H1 (cell line): ENCODE data around the gene NFASC. TPM values are rescaled to one million over a fixed set of nuclear protein-coding genes. Genes with fewer than 3 reads are reported as not detected.

Source experiments
- CTCF ChIA-PET: fragments of 300-600 bp; sonication (Branson Sonifier 250); formaldehyde crosslinking; loops from one replicate; lab custom pipeline; 2021; ENCODE audit not compliant: partially characterized antibody; lab: Charles Lee
- POLR2A ChIA-PET: fragments of 300-600 bp; sonication (Branson Sonifier 250); formaldehyde crosslinking; loops from one replicate; lab custom pipeline; 2021; ENCODE audit warnings: inconsistent platforms; ENCODE audit not compliant: partially characterized antibody; lab: Charles Lee
- DNase-seq, 2 experiments: peaks; one replicate each; pipeline versions ENCODE4 v3.0.0 to v3.0.0-alpha.2; 2010 to 2022; ENCODE audit warnings: low spot score in 2 of 2, low read depth in 1 of 2, mixed read lengths in 1 of 2
- FAIRE-seq: peaks from 2 replicates; lab custom pipeline; 2011; peaks lifted over from hg19 to GRCh38; lab: Jason Lieb, UNC
- H2AFZ ChIP-seq: 2 replicates; pipeline ENCODE4 v1.8.1; 2012; ENCODE audit warnings: low read length, inconsistent platforms
- H2AK5ac ChIP-seq: 2 replicates; pipeline ENCODE4 v1.6.1; 2013; ENCODE audit warnings: low read depth, low read length
- H2BK120ac ChIP-seq: replicated peaks from 2 replicates; pipeline ENCODE3; 2013; ENCODE audit warnings: low read depth, low read length, inconsistent platforms
- H2BK12ac ChIP-seq: 2 replicates; pipeline ENCODE4 v1.6.1; 2013; ENCODE audit warnings: low read depth, low read length
- H2BK15ac ChIP-seq: 2 replicates; pipeline ENCODE4 v1.6.1; 2013; ENCODE audit warnings: low read length
- H2BK20ac ChIP-seq: 2 replicates; pipeline ENCODE4 v1.6.1; 2013; ENCODE audit warnings: low read length
- H2BK5ac ChIP-seq: 2 replicates; pipeline ENCODE4 v1.6.1; 2013; ENCODE audit warnings: low read depth, low read length
- H3K14ac ChIP-seq: 2 replicates; pipeline ENCODE4 v1.6.1; 2013; ENCODE audit warnings: inconsistent platforms; ENCODE audit not compliant: insufficient read length
- H3K18ac ChIP-seq: 2 replicates; pipeline ENCODE4 v1.6.1; 2013; ENCODE audit warnings: low read length; ENCODE audit errors: extremely low read depth
- H3K23ac ChIP-seq: 2 replicates; pipeline ENCODE4 v1.6.1; 2013; ENCODE audit warnings: inconsistent platforms; ENCODE audit not compliant: insufficient read length
- H3K23me2 ChIP-seq: 2 replicates; pipeline ENCODE4 v1.6.1; 2013; ENCODE audit warnings: low read depth, low read length
- H3K27ac ChIP-seq: 2 replicates; pipeline ENCODE4 v1.6.1; 2011; ENCODE audit warnings: low read depth, low read length, inconsistent platforms
- H3K27me3 ChIP-seq, 4 experiments: replicated peaks in 1 of 4; 1 replicate in 1 of 4; 2 replicates in 3 of 4; pipeline versions ENCODE4 v1.6.1 to v1.8.1; 2011 to 2013; ENCODE audit warnings: low read length in 3 of 4, mild to moderate bottlenecking in 3 of 4, inconsistent platforms in 2 of 4, mixed read lengths in 2 of 4, moderate library complexity in 1 of 4; ENCODE audit not compliant: control insufficient read depth in 3 of 4, insufficient read depth in 3 of 4; ENCODE audit errors: extremely low read depth in 1 of 4
- H3K36me3 ChIP-seq, 4 experiments: 2 replicates each; pipeline versions ENCODE4 v1.6.1 to v1.8.1; 2011 to 2013; ENCODE audit warnings: mild to moderate bottlenecking in 4 of 4, low read length in 3 of 4, moderate library complexity in 2 of 4, control low read depth in 1 of 4, inconsistent platforms in 1 of 4; ENCODE audit not compliant: insufficient read depth in 4 of 4, control insufficient read depth in 2 of 4
- H3K4ac ChIP-seq: replicated peaks from 2 replicates; pipeline ENCODE3; 2013; ENCODE audit warnings: low read length, low read depth, mixed read lengths, inconsistent platforms; ENCODE audit not compliant: insufficient read length
- H3K4me1 ChIP-seq, 4 experiments: replicated peaks in 1 of 4; 1 replicate in 1 of 4; 2 replicates in 3 of 4; pipeline versions ENCODE4 v1.6.1 to v1.8.1; 2011 to 2013; ENCODE audit warnings: low read length in 3 of 4, inconsistent platforms in 2 of 4, mixed read lengths in 1 of 4; ENCODE audit not compliant: insufficient read depth in 4 of 4, control insufficient read depth in 3 of 4
- H3K4me2 ChIP-seq, 2 experiments: 2 replicates each; pipeline versions ENCODE4 v1.6.1 to v1.8.1; 2011 to 2013; ENCODE audit warnings: low read depth in 2 of 2, low read length in 2 of 2, control low read depth in 1 of 2, inconsistent platforms in 1 of 2, mild to moderate bottlenecking in 1 of 2; ENCODE audit not compliant: insufficient read depth in 1 of 2
- H3K4me3 ChIP-seq, 4 experiments: fragments of 200-600, 300-600 bp in 1 of 4; sonication (generic), shearing (Covaris generic), sonication (Bioruptor Twin) in 1 of 4; 2 replicates each; pipeline versions ENCODE4 v1.5.1 to v1.8.1; 2011 to 2016; ENCODE audit warnings: low read length in 4 of 4, low read depth in 3 of 4, control low read depth in 2 of 4, inconsistent platforms in 2 of 4, mild to moderate bottlenecking in 2 of 4, mixed read lengths in 1 of 4, moderate library complexity in 1 of 4; ENCODE audit not compliant: insufficient read depth in 2 of 4; ENCODE audit errors: extremely low read depth in 1 of 4
- H3K56ac ChIP-seq: replicated peaks from 2 replicates; pipeline ENCODE3; 2013; ENCODE audit warnings: low read depth, mild to moderate bottlenecking, mixed read lengths, low read length, inconsistent platforms; ENCODE audit not compliant: insufficient read length
- H3K79me1 ChIP-seq: 2 replicates; pipeline ENCODE4 v1.6.1; 2013; ENCODE audit warnings: low read depth, low read length, control low read depth
- H3K79me2 ChIP-seq, 2 experiments: 2 replicates each; pipeline versions ENCODE4 v1.6.1 to v1.8.1; 2012 to 2013; ENCODE audit warnings: low read length in 2 of 2, mild to moderate bottlenecking in 2 of 2, inconsistent platforms in 1 of 2; ENCODE audit not compliant: insufficient read depth in 2 of 2, control insufficient read depth in 1 of 2
- H3K9ac ChIP-seq, 4 experiments: replicated peaks in 1 of 4; 1 replicate in 1 of 4; 2 replicates in 3 of 4; pipeline versions ENCODE4 v1.6.1 to v1.8.1; 2011 to 2013; ENCODE audit warnings: low read depth in 3 of 4, low read length in 3 of 4, control low read depth in 2 of 4, mild to moderate bottlenecking in 2 of 4, moderate library complexity in 2 of 4, inconsistent platforms in 1 of 4; ENCODE audit errors: extremely low read depth in 1 of 4
- H3K9me3 ChIP-seq, 2 experiments: 2 replicates each; pipeline versions ENCODE4 v1.6.1 to v1.8.1; 2012 to 2013; ENCODE audit warnings: mild to moderate bottlenecking in 2 of 2, moderate library complexity in 2 of 2, control low read depth in 1 of 2, inconsistent platforms in 1 of 2, low read depth in 1 of 2, low read length in 1 of 2, mixed read lengths in 1 of 2; ENCODE audit not compliant: insufficient read depth in 2 of 2
- H4K20me1 ChIP-seq, 2 experiments: replicated peaks in 1 of 2; 2 replicates each; pipeline versions ENCODE3 to v1.8.1; 2011 to 2013; ENCODE audit warnings: inconsistent platforms in 2 of 2, low read length in 2 of 2, mild to moderate bottlenecking in 1 of 2; ENCODE audit not compliant: insufficient read depth in 2 of 2, control insufficient read depth in 1 of 2
- H4K5ac ChIP-seq: 2 replicates; pipeline ENCODE4 v1.6.1; 2013; ENCODE audit warnings: low read length, low read depth, mixed read lengths, inconsistent platforms; ENCODE audit not compliant: insufficient read length
- H4K8ac ChIP-seq: 2 replicates; pipeline ENCODE4 v1.8.0; 2013; ENCODE audit warnings: mild to moderate bottlenecking, moderate library complexity, low read length, inconsistent platforms; ENCODE audit not compliant: insufficient read depth; ENCODE audit errors: extremely low read depth
- H4K91ac ChIP-seq: replicated peaks from 2 replicates; pipeline ENCODE3; 2013; ENCODE audit warnings: low read length, mixed read lengths, inconsistent platforms; ENCODE audit not compliant: insufficient read length
- BCL11A ChIP-seq, 2 experiments: IDR thresholded peaks; one replicate each; pipeline ENCODE4 v1.6.1; 2011; ENCODE audit warnings: low read depth in 2 of 2, low read length in 2 of 2, mild to moderate bottlenecking in 2 of 2
- CHD2 ChIP-seq: IDR thresholded peaks from 2 replicates; pipeline ENCODE4 v1.6.1; 2012; ENCODE audit warnings: low read length, improper control_type of control experiment
- EP300 ChIP-seq, 2 experiments: IDR thresholded peaks; 1 replicate in 1 of 2; 2 replicates in 1 of 2; pipeline ENCODE4 v1.6.1; 2011 to 2012; ENCODE audit warnings: low read depth in 2 of 2, low read length in 2 of 2, mild to moderate bottlenecking in 2 of 2, borderline replicate concordance in 1 of 2, inconsistent platforms in 1 of 2, moderate library complexity in 1 of 2
- EZH2 ChIP-seq: fragments of 200-600 bp; sonication (generic); IDR thresholded peaks from 2 replicates; pipeline ENCODE4 v1.7.1; 2012; ENCODE audit warnings: low read depth, mild to moderate bottlenecking, moderate library complexity, low read length, inconsistent platforms; ENCODE audit not compliant: severe bottlenecking
- FOSL1 ChIP-seq: IDR thresholded peaks from 2 replicates; pipeline ENCODE4 v1.6.1; 2011; ENCODE audit warnings: mild to moderate bottlenecking, low read depth, low read length, moderate library complexity; ENCODE audit not compliant: insufficient read depth
- GTF2F1 ChIP-seq: IDR thresholded peaks from 2 replicates; pipeline ENCODE4 v1.6.1; 2012; ENCODE audit warnings: low read depth, low read length, improper control_type of control experiment, borderline replicate concordance
- KDM1A ChIP-seq: fragments of 200-600, 300-600 bp; sonication (generic); IDR thresholded peaks from 2 replicates; pipeline ENCODE4 v1.7.1; 2016; ENCODE audit warnings: mild to moderate bottlenecking, low read length, borderline replicate concordance
- MAFK ChIP-seq: IDR thresholded peaks from 2 replicates; pipeline ENCODE4 v1.6.1; 2012; ENCODE audit warnings: low read depth, mild to moderate bottlenecking, improper control_type of control experiment, low read length
- RAD21 ChIP-seq, 2 experiments: IDR thresholded peaks in 1 of 2; conservative IDR thresholded peaks in 1 of 2; 2 replicates each; pipeline ENCODE4 v1.6.1; 2011; ENCODE audit warnings: low read depth in 2 of 2, low read length in 2 of 2, improper control_type of control experiment in 1 of 2, inconsistent platforms in 1 of 2, mild to moderate bottlenecking in 1 of 2, moderate library complexity in 1 of 2
- SP1 ChIP-seq: IDR thresholded peaks from 2 replicates; pipeline ENCODE4 v1.6.1; 2011; ENCODE audit warnings: low read depth, low read length
- TAF1 ChIP-seq: IDR thresholded peaks from 2 replicates; pipeline ENCODE4 v1.6.1; 2011; ENCODE audit warnings: mild to moderate bottlenecking, low read depth, low read length
- TBP ChIP-seq: IDR thresholded peaks from 2 replicates; pipeline ENCODE4 v1.6.1; 2011; ENCODE audit warnings: low read depth, low read length, improper control_type of control experiment
- WGBS, 2 experiments: shearing (Covaris generic) in 1 of 2; methylation state at CpG; one replicate each; pipeline versions ENCODE4 v1.1.6 to v1.1.7; 2013 to 2015; ENCODE audit warnings: low lambda C conversion rate in 2 of 2, mixed read lengths in 2 of 2, inconsistent platforms in 1 of 2, low coverage in 1 of 2, missing lambda C conversion rate in 1 of 2; ENCODE audit not compliant: insufficient replicate concordance in 2 of 2, insufficient coverage in 1 of 2, insufficient read length in 1 of 2; ENCODE audit errors: extremely low coverage in 1 of 2, missing lambda C conversion rate in 1 of 2; 5-methylcytosine and 5-hydroxymethylcytosine counted together
- polyA plus RNA-seq, 7 experiments: library from polyadenylated mRNA; depleted of rRNA in 3 of 7; stranded (reverse) in 5 of 7; unstranded in 2 of 7; fragments of >200 nt in 5 of 7; fragments of 200-250 nt in 2 of 7; gene quantifications; 1 replicate in 5 of 7; 2 replicates in 1 of 7; 4 replicates in 1 of 7; pipeline versions ENCODE4 v1.2.1 to v1.2.3, GENCODE V29; 2011 to 2013; ENCODE audit warnings: missing spikeins in 2 of 7, mixed read lengths in 2 of 7
- total RNA-seq: library from RNA; stranded (reverse); fragmentation: NEBNext Ultra II Directional; extraction: Animal tissue kit (Norgen Biotek cat#: 25700); gene quantifications from 2 replicates; pipeline ENCODE4 v1.2.1, GENCODE V29; 2021

NFASC gene
- total and polyA plus RNA-seq, 2 of the 8 experiments (the other 6 are each of a cell fraction or from before 2014, with no cell fraction given) = 5.0 to 15.2 TPM

DNA sequence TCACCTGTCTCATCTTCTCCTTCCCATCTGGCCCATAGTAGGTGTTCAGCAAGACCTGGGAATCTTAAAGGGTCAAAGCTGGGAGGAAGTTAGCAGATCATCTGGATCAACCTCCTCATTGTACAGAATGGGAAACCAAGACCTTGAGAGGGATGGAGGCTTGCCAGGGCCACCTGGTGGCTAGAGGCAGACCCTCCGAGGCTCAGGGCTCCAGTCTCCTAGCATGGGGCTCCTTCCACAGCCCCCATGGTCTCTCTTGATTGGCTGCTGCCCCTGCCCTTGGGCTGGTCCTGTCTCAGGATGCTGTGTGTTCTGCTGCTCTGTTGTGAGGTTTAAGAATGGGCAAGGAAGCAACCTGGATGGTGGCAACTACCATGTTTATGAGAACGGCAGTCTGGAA, 103.7 kb downstream of the NFASC start:
- H3K4ac ChIP-seq = no peak overlapping the region
- no peaks in the 10 kb centered on the region for H3K9me3 ChIP-seq
- no peak overlapping the region for H3K56ac ChIP-seq
- no peak for FAIRE-seq
- H2BK5ac ChIP-seq = no peak overlapping the region
- H4K5ac ChIP-seq = no peak overlapping the region
- H2AK5ac ChIP-seq = no peak overlapping the region
- H2BK12ac ChIP-seq = no peak overlapping the region
- no peaks in the 10 kb centered on the region for H3K27me3 ChIP-seq
- H3K79me2 ChIP-seq = no peaks in the 10 kb centered on the region
- H3K4me3 ChIP-seq = no peak overlapping the region
- H3K14ac ChIP-seq = no peak overlapping the region
- H4K20me1 ChIP-seq = no peaks in the 10 kb centered on the region
- no peaks in the 10 kb centered on the region for H3K4me1 ChIP-seq
- H4K8ac ChIP-seq = no peak overlapping the region
- no peak for DNase-seq
- H3K27ac ChIP-seq = no peak overlapping the region
- no peak overlapping the region for H3K18ac ChIP-seq
- no peak overlapping the region for H4K91ac ChIP-seq
- ChIA-PET POLR2A (interaction anchor here (0.6 kb wide), 1 partner anchor 534 kb away, joined by 3 read pairs; no protein-coding TSS in a partner anchor), CTCF (interaction anchor here (0.8 to 33.8 kb wide), 18 partner anchors 12 to 282 kb away, joined by 3 to 1336 read pairs (median 4); partner anchors contain the start of gene TMEM81)
- H3K23ac ChIP-seq = no peak overlapping the region
- no peak overlapping the region for H3K9ac ChIP-seq
- H2BK20ac ChIP-seq = no peak overlapping the region
- no peaks in the 10 kb centered on the region for H3K36me3 ChIP-seq
- no peak overlapping the region for H3K4me2 ChIP-seq
- WGBS, 2 experiments = 76% methylated on average over 2 of the region's 2 CpGs; no CpG with 5 or more reads in 1 of the 2 experiments
- no peak overlapping the region for H2BK15ac ChIP-seq
- no peak overlapping the region for H2AFZ ChIP-seq
- H3K23me2 ChIP-seq = no peaks in the 10 kb centered on the region
- no peaks in the 10 kb centered on the region for H3K79me1 ChIP-seq
- H2BK120ac ChIP-seq = no peak overlapping the region
- TF ChIP-seq EZH2 (no peak), RAD21 (IDR thresholded peaks at IDR 0.05 in 1 of 2, conservative IDR thresholded peaks at IDR 0.05 in 1 of 2; ENCODE audit: low read depth in 2 of 2, low read length in 2 of 2) (peak; percentile 14 to 35; a peak in 2 of 4 replicates), FOSL1 (no peak), SP1 (no peak), TAF1 (no peak), CHD2 (no peak), BCL11A (IDR thresholded peaks at IDR 0.05; ENCODE audit: low read depth in 2 of 2, low read length in 2 of 2) (no peak), KDM1A (no peak), MAFK (no peak), EP300 (IDR thresholded peaks at IDR 0.05; ENCODE audit: borderline replicate concordance in 1 of 2, low read depth in 2 of 2, low read length in 2 of 2) (no peak), GTF2F1 (no peak), TBP (no peak)
